ENCODE measurements around the gene SUMO2.

DNA sequence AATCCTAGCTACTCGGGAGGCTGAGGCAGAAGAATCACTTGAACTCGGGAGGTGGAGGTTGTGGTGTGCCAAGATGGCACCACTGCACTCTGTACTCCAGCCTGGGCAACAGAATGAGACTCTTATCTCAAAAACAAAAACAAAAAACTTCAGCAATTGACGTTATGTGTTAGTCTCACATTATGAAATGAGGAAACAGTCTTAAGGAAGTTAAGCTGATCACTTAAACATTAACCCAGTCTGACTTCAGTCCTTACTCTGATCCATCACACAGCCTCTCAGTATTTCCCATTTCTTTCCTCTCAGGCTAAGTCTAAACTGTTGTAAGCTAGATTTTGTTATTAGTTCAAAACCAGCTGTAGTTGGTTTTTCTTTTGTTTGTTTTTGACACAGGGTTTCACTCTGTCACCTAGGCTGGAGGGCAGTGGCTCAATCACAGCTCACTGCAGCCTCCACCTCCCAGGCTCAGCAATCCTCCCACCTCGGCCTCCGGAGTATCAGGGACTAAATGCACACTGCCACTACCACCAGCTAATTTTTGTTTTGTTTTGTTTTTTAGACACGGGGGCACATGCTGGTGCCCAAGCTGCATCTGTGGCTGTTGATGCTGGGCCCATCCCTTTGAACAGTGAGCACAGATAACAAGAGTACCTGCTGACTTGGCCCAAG lies 34.7 kb downstream of the SUMO2 start:
- TF ChIP-seq, protein P1, sequence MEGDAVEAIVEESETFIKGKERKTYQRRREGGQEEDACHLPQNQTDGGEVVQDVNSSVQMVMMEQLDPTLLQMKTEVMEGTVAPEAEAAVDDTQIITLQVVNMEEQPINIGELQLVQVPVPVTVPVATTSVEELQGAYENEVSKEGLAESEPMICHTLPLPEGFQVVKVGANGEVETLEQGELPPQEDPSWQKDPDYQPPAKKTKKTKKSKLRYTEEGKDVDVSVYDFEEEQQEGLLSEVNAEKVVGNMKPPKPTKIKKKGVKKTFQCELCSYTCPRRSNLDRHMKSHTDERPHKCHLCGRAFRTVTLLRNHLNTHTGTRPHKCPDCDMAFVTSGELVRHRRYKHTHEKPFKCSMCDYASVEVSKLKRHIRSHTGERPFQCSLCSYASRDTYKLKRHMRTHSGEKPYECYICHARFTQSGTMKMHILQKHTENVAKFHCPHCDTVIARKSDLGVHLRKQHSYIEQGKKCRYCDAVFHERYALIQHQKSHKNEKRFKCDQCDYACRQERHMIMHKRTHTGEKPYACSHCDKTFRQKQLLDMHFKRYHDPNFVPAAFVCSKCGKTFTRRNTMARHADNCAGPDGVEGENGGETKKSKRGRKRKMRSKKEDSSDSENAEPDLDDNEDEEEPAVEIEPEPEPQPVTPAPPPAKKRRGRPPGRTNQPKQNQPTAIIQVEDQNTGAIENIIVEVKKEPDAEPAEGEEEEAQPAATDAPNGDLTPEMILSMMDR (IDR thresholded peaks at IDR 0.05 in 2 of 3, conservative IDR thresholded peaks at IDR 0.05 in 1 of 3; ENCODE audit: borderline replicate concordance in 1 of 3, insufficient read depth in 1 of 3, low read depth in 2 of 3, low read length in 2 of 3) = no peak
- TF ChIP-seq SP1 (IDR thresholded peaks at IDR 0.05; ENCODE audit: low read depth) (no peak), POLR2A (IDR thresholded peaks at IDR 0.05; ENCODE audit: borderline replicate concordance, extremely low read depth, insufficient read depth, insufficient read length) (no peak), TCF7L2 (IDR thresholded peaks at IDR 0.05; ENCODE audit: borderline replicate concordance, extremely low read depth, insufficient read depth, insufficient read length) (no peak), ELF1 (IDR thresholded peaks at IDR 0.05; ENCODE audit: borderline replicate concordance, low read depth) (no peak), CEBPB (IDR thresholded peaks at IDR 0.05; ENCODE audit: low read depth) (no peak), EZH2 (IDR thresholded peaks at IDR 0.05) (no peak), ZNF274 (IDR thresholded peaks at IDR 0.05; ENCODE audit: low read depth, low read length) (no peak), ZFX (IDR thresholded peaks at IDR 0.05) (no peak), POLR2AphosphoS5 (IDR thresholded peaks at IDR 0.05; ENCODE audit: low read depth, low read length) (no peak), FOSL1 (IDR thresholded peaks at IDR 0.05; ENCODE audit: low read depth) (no peak), SRF (IDR thresholded peaks at IDR 0.05; ENCODE audit: low read depth) (no peak)

Measured in HCT116 (cell line).